GM19023 (cell line): ENCODE results near the gene TMEM169.
"Not testable (repeated sequence)": the region's sequence is repeated elsewhere in the genome, so short reads cannot be mapped to it uniquely, and the experiment has no call there.

Experiments used
- ATAC-seq: cut with Tn5 transposase; IDR thresholded peaks from one replicate; pipeline ENCODE4 v1.9.1; 2021; ENCODE audit warnings: mild to moderate bottlenecking, moderate library complexity; ENCODE audit not compliant: unreplicated experiment

TMEM169 gene

DNA sequence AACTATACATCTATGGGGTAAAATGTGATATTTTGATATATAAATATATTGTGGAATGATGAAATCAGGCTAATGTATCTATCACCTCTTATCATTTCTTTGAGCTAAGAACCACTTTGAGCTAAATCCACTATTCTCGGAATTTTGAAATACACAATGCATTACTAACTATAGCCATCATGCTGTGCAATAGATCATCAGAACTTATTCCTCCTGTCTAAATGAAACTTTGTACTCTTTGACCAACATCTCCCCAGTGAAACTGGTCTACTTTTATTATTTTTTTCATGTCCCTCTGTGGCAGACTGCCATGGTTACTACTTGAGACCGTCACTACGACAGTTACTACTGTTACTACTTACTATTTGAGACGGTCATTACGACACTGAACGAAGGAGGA lies 11.5 kb upstream of the TMEM169 start:
- no peak for ATAC-seq

DNA sequence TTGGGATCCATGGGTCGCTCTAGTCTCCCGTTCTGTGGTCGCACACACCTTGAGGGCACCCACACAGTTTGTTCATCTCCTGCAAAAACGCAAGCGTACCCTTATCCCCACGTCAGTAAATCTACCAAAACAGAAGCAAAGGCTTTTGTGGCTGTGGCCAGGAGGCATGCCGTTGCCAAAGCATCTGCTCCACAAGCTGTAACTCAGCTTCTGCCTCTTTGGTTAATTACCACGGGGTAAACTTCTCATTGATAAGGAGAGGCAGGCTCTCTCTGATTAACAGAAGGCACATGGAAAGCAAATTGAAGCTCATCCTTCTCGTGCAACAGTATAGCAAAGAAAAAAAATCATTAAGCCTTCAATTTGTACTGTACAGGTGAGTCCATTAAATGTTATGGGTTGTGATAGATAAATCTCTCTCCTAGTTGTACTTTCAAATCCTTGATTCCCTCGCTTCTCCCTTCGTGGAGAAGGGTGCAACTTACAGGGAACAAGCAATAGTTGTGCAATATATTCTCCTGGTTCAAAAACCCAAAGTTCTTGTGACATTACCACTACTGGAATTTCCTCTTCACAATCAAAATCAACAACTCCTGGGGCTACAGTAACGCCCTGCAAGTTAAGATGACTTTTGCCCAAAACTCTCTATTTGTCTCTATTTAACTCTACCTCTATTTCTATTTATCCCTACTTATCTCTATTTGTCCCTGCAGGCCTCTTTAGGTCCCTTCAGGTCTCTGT lies 10.4 kb upstream of the TMEM169 start:
- ATAC-seq, result no peak

DNA sequence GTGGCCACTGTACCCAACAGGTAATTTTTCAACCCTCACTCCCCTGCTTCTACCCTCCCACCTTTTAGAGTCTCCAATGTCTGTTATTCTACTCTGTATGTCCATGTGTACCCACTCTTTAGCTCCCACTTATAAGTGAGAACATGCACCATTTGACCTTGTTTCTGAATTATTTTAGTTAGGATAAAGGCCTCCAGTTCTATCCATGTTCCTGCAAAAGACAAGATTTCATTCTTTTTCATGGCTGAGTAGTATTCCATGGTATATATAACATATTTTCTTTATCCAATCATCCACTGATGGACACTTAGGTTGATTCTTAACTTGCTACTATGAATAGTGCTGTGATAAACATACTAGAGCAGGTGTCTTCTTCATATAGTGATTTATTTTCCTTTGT lies 9.2 kb upstream of the TMEM169 start:
- ATAC-seq, result no peak

DNA sequence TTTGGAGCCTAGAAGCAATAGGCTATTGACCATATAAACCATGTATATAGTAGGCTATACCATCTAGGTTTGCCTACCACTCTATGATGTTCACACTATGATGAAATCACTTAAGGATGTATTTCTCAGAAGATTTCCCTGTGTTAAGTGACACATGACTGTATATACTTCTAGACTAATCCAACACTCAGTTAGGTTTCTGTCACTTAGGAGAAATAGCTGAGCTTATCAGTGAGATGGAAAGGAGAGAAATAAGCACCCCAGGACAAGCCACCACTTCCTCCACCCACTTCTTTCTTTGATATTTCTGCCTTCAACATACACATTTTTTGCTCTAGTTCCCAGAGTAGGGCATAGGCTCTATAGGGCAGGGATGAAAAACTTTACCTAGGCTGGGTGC lies 7.9 kb upstream of the TMEM169 start:
- ATAC-seq, result no peak

DNA sequence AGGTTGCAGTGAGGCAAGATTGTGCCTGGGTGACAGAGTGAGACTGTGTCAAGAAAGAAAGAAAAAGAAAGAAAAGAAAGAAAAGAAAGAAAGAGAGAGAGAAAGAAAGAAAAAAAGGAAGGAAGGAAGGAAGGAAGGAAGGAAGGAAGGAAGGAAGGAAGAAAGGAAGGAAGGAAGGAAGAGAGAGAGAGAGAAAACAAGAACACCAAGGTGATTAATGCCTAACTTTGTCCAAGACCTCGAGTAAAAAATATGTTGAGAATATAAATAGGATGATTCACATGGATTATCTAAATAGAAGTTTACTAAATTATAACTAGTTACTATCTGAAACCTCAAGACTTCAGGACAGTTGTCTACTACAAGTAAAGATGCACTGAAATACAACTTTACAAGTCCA lies 7.3 kb upstream of the TMEM169 start:
- no peak for ATAC-seq

DNA sequence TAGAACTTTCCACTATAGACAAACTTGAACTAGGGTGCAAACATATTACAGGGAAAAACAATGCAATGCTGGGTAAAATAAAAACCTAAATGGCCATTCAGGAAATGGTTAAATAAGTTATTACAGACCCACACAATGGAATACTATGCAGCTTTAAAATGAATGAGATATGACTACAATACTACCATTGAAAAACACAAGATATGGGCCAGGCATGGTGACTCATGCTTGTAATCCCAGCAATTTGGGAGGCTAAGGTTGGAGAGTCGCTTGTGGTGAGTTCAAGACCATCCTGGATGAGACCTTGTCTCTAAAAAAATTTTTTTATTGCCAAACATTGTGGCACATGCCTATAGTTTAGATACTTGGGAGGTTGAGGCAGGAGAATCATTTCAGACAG lies 6.9 kb upstream of the TMEM169 start:
- no peak for ATAC-seq

DNA sequence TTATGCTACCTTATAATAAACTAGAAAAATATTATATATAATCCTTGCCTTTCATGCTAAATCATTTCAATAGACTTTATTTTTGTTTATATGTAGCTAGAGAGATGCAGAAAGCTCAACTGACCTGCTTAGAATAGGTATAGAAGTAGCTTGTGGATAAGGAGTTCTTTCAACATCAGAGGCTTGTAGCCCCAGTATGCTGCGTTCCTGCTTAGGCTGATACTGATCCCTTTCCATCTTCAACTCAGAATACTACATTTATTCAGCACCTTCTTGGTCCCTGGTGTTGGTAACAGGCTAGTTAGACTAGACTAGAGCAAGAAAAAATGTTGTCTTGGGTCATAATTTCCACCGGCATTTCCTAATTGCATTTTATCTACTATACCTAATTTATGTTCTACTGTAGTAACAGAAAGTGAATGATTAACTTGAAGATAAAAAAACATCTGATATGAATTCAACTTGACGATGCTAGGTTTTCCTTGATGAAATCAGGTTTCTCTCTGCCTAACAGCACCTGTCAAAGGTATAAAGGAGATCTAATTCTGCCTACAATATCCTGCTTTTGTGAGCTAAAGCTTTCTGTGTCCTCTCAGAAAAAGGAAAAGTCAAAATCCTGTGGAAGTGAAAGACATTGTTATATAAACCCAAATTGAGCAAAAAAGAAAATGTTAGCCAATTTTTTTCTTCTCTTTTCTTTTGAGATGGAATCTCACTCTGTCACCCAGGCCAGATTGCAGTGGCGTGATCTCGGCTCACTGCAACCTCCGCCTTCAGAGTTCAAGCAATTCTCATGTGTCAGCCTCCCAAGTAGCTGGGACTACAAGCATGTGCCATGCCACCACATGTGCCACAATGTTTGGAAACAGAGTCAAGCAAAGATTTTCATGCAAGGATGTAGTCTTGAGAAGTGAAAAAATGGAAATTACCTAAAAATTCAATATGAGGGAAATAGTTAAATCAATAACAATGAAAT lies 5.9 kb upstream of the TMEM169 start:
- no peak for ATAC-seq

DNA sequence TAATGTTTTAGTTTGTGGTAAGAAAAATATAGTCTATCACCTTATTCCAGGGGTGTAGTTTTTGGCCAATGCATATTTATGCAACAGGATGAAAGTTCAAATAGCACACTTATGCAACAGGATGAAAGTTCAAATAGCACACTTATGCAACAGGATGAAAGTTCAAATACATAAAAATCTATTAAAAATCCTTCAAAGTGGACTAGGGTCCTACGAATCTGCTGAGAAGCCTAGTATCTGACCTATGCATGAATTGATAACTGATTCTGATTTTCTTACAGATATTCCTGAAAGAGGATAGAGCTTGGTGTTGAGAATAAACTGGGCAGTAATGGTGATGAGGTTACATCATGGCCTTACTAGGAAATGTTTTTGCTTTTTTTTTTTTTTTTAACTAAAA lies 2.9 kb upstream of the TMEM169 start:
- no peak for ATAC-seq

DNA sequence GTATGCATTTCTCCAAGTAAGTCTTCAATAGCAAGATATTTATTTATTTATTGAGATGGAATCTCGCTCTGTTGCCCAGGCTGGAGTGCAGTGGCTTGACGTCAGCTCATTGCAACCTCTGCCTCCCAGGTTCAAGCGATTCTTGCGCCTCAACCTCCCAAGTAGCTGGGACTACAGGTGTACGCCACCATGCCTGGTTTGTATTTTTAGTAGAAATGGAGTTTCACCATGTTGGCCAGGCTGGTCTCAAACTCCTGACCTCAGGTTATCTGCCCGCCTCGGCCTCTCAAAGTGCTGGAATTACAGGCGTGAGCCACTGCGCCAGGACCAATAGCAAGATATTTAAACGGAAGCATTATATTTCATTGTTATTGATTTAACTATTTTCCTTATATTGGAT lies 1.7 kb upstream of the TMEM169 start:
- not testable (repeated sequence) for ATAC-seq

DNA sequence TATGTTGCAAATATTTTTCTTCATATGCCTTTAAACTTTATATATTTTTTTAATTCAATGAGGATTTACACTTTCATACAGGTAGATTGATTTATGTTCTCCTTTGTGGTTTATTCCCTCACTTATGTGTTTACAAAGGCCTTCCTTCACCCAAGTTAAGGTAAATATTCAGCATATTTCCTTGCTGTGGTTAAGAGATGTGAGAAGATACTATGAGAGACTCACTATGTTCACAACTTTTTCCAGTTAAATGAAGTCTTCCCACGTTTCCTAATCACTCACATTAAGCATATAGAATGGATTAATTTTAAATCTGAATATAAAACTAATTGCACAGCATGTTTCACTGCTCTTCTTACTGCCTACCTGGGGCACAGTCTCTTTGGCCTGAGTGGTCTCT lies 707 bp upstream of the TMEM169 start:
- no peak for ATAC-seq

DNA sequence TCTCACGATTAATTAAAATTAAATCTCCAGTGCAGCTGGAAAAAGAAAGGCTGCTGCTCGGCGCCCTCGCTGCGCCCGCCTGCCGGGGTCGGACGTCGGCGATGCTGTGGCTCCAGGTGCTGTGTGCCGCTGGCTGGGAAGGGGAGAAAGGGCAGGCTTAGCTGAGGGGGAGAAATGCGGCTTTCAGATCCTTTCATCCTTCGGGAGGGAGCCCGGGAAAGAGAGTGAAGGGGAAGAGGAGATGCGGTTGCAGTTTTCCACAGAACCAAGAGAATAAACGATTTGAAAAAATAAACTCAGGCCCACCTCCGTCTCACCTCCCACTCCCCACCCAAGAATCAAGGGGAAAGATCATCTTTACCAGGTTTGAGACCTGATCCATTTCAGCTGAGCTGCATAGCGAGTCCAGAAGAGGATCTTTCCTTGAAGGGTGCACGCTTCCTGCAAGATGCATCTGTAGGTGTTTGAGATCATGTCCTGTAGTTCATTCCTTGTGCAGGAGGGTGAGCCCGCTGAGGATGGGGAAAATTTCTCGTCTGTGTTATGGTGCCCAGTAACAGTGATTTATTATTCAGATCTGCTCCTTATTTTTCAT lies 495 bp downstream of the TMEM169 start:
- peak; percentile 17 for ATAC-seq

DNA sequence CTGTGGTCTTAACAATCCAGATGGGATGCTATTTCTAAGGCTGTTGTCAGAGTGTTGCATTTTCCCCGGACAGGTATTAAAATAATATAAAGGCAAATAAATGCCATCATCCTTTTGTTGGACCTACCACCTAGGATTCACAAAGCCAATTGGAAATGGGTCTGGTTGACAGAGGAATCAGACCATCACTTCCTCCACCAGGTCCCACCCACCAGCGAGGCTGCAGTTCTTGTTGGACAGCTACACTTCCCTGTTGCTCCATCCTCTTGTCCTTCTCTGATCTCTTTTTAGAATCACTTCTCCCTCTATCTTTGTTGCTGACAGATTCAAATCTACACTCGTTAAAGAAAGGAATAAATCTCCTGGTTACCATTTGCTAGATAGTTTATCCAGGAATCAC lies 1.1 kb downstream of the TMEM169 start:
- no peak for ATAC-seq

DNA sequence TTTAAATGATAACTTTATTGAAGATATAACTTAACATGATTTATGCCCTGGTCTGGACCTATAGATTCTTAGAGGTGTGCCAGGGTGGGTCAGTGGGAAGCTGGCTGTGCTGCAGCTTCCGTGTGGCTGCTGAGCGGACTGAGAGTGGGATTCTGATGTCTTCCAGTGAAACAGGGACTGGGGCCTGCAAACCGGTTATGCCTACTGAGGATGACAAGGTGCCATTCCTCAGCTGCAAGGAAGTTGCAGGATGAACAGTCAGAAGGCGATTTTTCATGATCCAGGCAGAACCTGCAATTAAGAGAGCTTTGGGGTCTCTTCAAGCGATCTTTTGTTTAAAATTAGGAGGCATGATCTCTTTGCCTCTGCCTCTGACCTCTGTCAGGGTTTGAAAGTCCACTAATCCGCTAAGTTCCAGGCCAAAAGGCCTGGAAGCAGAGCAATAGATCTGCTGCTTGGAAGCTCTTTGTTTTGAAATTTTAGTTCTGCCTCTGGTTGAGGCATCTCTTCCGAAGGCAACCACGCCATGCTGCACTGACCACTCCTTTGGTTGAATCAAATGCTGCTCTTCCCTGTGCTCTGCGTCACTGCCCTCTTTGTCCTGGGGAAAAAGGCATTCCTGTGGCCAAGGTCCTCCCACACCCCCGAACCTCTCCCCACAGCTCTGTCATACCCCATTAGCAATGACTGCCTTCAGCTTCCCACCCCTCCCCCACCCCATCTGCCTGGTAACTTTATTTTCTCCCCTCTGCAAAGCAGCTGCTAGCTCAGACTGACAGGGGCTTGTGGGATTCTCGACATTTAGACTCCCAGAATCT lies 2.0 kb downstream of the TMEM169 start:
- no peak for ATAC-seq

DNA sequence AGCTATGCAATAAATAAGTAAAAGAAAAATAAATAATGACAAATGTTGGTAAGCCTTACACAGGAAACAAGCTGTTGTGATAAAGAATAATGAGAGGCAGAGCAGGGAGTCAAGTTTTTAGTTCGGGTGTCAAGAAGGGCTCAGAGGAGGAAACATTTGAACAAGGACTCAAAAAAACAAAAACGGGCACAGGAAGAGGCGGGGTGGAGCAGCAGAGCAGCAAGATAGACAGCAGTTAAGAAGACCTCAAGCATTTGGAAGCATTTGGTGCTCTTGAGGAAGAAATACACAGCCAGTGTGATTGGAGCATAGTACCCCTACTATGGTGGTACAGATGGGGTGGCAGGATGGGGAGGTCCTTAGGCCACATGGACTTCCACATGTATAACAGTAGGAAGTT lies 2.8 kb downstream of the TMEM169 start:
- no peak for ATAC-seq

DNA sequence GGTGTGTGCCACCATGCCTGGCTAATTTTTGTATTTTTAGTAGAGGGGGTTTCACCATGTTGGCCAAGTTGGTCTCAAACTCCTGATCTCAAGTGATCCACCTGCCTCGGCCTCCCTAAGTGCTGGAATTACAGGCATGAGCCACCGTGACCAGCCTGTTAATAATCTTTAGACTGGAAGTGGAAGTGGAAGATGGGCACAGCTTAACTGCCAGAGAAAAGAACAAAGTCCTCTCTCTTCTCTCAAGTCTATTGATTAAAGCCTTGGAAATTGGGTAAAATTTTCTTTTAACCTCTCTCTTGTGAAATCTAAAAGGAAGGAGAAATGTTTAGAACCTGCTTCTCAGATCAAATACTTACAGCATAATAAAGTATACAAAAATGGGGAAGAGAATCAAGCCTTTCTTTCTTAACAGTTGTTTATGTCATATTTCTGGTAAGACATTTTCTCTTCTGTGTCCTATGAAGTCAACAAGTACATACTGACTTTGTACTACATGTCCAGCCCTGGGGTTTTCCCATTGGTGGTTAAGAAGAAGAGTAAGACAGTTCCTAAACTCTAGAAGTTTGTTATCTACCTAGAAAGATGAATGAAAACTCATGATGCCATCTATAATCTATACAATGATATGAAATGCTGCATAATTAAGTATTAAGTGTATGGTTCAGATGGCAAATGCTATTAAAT lies 4.6 kb downstream of the TMEM169 start:
- no peak for ATAC-seq

DNA sequence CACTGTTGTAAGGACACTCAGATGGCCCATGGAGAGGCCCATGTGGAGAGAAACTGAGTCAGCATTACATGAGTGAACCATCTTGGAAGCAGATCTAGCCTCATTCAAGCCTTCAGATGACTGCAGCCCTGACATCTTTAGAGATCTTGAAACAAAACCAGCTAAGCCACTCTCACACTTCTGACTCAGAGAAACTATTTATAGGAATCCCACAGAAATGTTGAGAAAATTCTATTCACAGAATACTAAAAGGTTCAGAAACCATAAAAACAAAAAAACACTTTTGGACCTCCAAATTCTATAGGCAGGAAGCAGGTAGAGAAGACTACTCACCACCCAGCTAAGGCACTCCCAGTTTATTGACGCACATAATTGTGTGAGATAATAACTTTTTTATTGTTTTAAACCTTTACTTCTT lies 8.7 kb downstream of the TMEM169 start:
- no peak for ATAC-seq

DNA sequence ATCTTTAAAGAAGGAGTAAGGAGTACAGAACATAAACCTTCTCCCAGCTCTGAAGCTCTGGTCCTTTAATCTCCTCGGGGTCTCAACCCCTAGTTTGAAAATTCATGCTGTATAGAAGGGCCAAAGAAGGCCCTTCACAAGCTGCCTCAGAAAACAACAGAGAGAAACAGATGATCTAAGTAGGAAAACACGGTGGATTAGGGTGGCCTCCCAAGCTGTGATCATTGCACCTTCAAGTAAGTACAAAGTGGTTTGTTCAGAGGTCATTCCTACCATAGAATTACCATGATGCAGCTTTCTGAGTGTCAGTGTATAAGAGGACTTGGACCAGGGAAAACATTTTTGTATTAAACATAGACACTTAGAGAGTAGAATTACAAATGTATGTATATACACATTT lies 10.9 kb downstream of the TMEM169 start:
- ATAC-seq, result no peak

DNA sequence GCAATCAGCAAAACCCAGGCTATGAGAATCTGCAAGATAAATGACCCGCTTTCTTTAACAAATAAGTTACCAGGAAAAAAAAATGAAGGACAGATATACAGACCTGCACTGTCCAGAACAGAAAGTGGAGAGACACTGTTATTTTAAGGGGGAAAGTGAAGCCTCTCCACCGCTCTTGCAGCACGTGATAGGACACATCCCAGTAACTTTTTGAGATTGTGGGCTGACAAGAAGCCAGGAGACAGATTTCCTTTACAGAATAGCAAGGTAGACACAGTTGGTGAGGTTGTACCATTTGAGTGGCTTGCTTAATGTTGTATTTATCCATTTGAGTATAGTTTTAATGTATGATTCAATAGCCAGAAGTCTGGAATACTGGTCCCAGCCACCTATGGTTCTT lies 13.0 kb downstream of the TMEM169 start:
- no peak for ATAC-seq

DNA sequence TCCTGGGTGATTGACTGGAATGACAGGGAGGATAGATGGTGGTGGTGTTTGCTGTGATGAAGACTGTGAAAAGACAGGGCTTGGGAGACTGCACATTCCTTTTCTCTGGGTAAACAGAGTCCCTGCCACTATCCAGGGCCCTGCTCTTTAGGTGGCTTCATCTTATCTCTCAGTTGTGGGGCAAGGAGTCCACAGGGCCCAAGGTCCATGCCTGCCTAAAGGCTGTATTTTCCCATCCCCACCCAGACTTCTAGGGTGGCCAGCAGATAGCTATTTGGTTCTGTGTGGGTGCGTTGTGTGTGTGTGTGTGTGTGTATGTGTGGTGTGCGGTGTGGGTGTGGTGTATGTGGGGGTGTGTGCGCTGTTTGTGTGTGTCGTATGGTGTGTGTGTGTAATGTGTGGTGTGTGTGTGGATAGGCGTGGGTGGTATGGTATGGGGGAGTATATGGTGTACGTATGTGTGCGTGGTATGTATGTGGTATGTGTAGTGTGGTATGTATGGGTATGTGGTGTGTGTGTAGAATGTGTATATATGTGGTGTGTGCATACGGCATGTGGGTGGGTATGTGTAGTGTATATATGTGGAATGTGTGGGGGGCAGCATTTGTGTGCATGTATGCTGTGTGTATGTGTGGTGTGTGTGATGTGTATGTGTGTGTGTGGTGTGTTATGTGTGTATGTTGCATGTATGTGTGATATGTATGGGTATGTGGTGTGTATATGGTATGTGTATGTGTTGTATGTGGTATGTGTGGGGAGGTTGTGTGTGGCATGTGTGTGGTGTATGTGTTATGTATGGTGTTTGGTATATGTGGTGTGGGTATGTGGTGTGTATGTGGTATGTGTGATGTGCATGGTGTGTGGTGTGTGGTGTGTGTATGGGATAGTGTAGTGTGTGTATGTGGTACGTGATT lies 17.0 kb downstream of the TMEM169 start:
- ATAC-seq, result no peak
